NCI-H1436 treated with DMSO at 0.1 percent for 48 hours (cell line): Measurements from ENCODE around the gene TXNDC12.
A peak's percentile ranks its signal among the peaks of the same experiment; 100 is the strongest.
"Not testable (repeated sequence)": the region's sequence is repeated elsewhere in the genome, so short reads cannot be mapped to it uniquely, and the experiment has no call there.

ENCODE experiments used
- DNase-seq: peaks from one replicate; lab custom pipeline; 2025; lab: John Stamatoyannopoulos, UW

TXNDC12 gene

GRCh38 chr1:52055066-52055865 is at the start of gene TXNDC12:
TSS of gene TXNDC12 (minus strand) at chr1:52055191. CDS start at chr1:52055096, 95 bp downstream.
- DNase-seq, result peak; percentile 53

- DNase-seq, result no peak
Observed at GRCh38 chr1:52102336-52103013, 47.5 kb upstream of the TXNDC12 start.

GRCh38 chr1:52098139-52098871 is 43.3 kb upstream of the TXNDC12 start:
- DNase-seq, result no peak

- DNase-seq, result no peak
Observed at GRCh38 chr1:52096216-52096615, 41.2 kb upstream of the TXNDC12 start.

- not testable (repeated sequence) for DNase-seq
Observed at GRCh38 chr1:52094300-52094699, 39.3 kb upstream of the TXNDC12 start.

- not testable (repeated sequence) for DNase-seq
Observed at GRCh38 chr1:52087892-52088291, 32.9 kb upstream of the TXNDC12 start.

- DNase-seq, result no peak
Observed at GRCh38 chr1:52080014-52080415, 25.0 kb upstream of the TXNDC12 start.

GRCh38 chr1:52077277-52077676 is 22.3 kb upstream of the TXNDC12 start:
- not testable (repeated sequence) for DNase-seq

- DNase-seq, result no peak
Observed at GRCh38 chr1:52072291-52072690, 17.3 kb upstream of the TXNDC12 start.

- no peak for DNase-seq
Observed at GRCh38 chr1:52070704-52071103, 15.7 kb upstream of the TXNDC12 start.

- DNase-seq, result no peak
Observed at GRCh38 chr1:52063192-52063591, 8.2 kb upstream of the TXNDC12 start.

GRCh38 chr1:52060822-52061221 is 5.8 kb upstream of the TXNDC12 start:
- no peak for DNase-seq

GRCh38 chr1:52059888-52060287 is 4.9 kb upstream of the TXNDC12 start:
- no peak for DNase-seq

- DNase-seq, result no peak
Observed at GRCh38 chr1:52059321-52059720, 4.3 kb upstream of the TXNDC12 start.

- no peak for DNase-seq
Observed at GRCh38 chr1:52057876-52058415, 3.0 kb upstream of the TXNDC12 start.

GRCh38 chr1:52057255-52057654 is 2.3 kb upstream of the TXNDC12 start:
- DNase-seq, result no peak

GRCh38 chr1:52056937-52057231 is 1.9 kb upstream of the TXNDC12 start:
- DNase-seq, result no peak

GRCh38 chr1:52056163-52056936 is 1.4 kb upstream of the TXNDC12 start, which contains the start of gene BTF3L4:
TSS of gene BTF3L4 (plus strand) at chr1:52056295. CDS start at chr1:52059848, 3,553 bp downstream.
- peak; percentile 86 for DNase-seq

- no peak for DNase-seq
Observed at GRCh38 chr1:52055866-52056162, 823 bp upstream of the TXNDC12 start.

- no peak for DNase-seq
Observed at GRCh38 chr1:52054496-52055065, 410 bp downstream of the TXNDC12 start.

- no peak for DNase-seq
Observed at GRCh38 chr1:52053862-52054261, 1.1 kb downstream of the TXNDC12 start.

- not testable (repeated sequence) for DNase-seq
Observed at GRCh38 chr1:52049337-52049736, 5.7 kb downstream of the TXNDC12 start.
